CD4-positive, alpha-beta T cell treated with Interleukin-17A for 1 hour (primary cell): ENCODE measurements around the gene DNAH10.

ENCODE experiments used
- DNase-seq: peaks from one replicate; pipeline ENCODE4 v3.0.0-alpha.2; 2020

DNAH10 gene

GRCh38 chr12:123983822-123984485 is 221.9 kb downstream of the DNAH10 start:
- DNase-seq, result peak; percentile 68

- DNase-seq, result no peak
These were observed 222.8 kb downstream of the DNAH10 start for GRCh38 chr12:123984903-123985302.
